PC-3 (cell line): ENCODE data around the gene PLCL1.

ENCODE experiments used
- CTCF ChIP-seq: fragments of 300-600 bp; sonication (generic); conservative IDR thresholded peaks from 2 replicates; pipeline ENCODE4 v1.5.1; 2017; ENCODE audit warnings: antibody characterized with exemption, low read depth, mild to moderate bottlenecking, low read length
- EZH2 ChIP-seq: fragments of 300-600 bp; sonication (generic); IDR thresholded peaks from one replicate; pipeline ENCODE4 v1.6.1; 2017; ENCODE audit warnings: antibody characterized with exemption, mild to moderate bottlenecking, low read length; ENCODE audit not compliant: unreplicated experiment

GRCh38 chr2:198165289-198165688, 360.9 kb downstream of the PLCL1 start:
- TF ChIP-seq CTCF (no peak), EZH2 (no peak)
